Measurements from ENCODE around the gene CKM. TPM values are rescaled to one million over a fixed set of nuclear protein-coding genes. Genes with fewer than 3 reads are reported as not detected.

Gene CKM
- total and polyA plus RNA-seq, 8 donors, result 4.1 to 58.5 (median 10.9) TPM; not detected in 2

DNA sequence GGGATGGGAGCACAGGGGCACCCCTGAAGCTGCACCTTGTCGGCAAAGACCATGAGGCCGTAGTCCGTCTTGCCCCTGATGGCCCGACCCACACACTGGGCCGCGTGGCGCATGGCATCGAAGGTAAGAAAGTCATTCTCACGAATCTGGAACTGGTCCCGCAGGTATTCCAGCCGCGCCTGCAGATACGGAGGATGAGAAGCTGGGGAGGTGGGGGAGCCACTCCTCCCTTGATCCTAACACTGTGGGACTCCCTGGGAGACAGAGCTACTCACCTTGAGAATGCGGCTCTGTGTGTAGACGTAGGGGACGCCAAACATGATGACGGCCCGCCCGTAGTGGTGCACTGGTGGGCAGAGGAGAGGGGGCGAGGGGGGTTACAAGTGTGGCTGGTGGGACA lies 29.8 kb upstream of the CKM start:
- intact Hi-C loops (cut with DNase I; ENCODE audit: low total_unique reads), result no loop called here
- no peak overlapping the region for H3K4me3 ChIP-seq
- peaks cover 20 to 75% (median 67%) of the 10 kb centered on the region in 4 donors for H3K36me3 ChIP-seq
- TF ChIP-seq EP300 (IDR thresholded peaks at IDR 0.05) (no peak), POLR2A (IDR thresholded peaks at IDR 0.05) (no peak), POLR2AphosphoS5 (IDR thresholded peaks at IDR 0.05) (no peak)
- TF ChIP-seq, protein P1, sequence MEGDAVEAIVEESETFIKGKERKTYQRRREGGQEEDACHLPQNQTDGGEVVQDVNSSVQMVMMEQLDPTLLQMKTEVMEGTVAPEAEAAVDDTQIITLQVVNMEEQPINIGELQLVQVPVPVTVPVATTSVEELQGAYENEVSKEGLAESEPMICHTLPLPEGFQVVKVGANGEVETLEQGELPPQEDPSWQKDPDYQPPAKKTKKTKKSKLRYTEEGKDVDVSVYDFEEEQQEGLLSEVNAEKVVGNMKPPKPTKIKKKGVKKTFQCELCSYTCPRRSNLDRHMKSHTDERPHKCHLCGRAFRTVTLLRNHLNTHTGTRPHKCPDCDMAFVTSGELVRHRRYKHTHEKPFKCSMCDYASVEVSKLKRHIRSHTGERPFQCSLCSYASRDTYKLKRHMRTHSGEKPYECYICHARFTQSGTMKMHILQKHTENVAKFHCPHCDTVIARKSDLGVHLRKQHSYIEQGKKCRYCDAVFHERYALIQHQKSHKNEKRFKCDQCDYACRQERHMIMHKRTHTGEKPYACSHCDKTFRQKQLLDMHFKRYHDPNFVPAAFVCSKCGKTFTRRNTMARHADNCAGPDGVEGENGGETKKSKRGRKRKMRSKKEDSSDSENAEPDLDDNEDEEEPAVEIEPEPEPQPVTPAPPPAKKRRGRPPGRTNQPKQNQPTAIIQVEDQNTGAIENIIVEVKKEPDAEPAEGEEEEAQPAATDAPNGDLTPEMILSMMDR (IDR thresholded peaks at IDR 0.05), result no peak
- 82 to 95% (median 88%) methylated on average over 17 to 20 of the region's 20 CpGs for WGBS, 5 donors
- DNase-seq, result no peak
- H3K27ac ChIP-seq, result no peak overlapping the region
- H3K9me3 ChIP-seq, result no peaks in the 10 kb centered on the region
- peaks cover 0 to 11% (median 5%) of the 10 kb centered on the region in 3 donors for H3K27me3 ChIP-seq
- no peaks in the 10 kb centered on the region for H3K4me1 ChIP-seq

DNA sequence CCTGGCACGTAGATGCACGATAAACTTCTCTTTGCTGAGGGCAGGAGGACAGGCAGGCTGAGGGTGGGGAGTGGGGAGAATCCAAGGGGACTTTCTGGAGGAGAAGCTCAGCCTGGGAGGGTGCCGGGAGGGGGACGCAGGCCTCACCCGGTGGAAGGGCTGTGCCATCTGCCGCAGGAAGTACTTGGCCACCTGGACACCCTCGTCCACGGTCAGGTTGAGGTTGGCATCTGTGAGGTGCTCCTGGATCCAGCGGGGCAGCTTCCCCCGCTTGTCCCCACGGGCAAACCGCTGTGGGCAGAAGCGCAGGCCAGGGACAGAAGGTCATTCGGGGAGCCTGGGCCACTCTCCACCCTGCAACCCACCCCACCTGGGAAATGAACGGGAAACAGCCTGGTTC lies 29.4 kb upstream of the CKM start:
- intact Hi-C loops (cut with DNase I; ENCODE audit: low total_unique reads), result no loop called here

DNA sequence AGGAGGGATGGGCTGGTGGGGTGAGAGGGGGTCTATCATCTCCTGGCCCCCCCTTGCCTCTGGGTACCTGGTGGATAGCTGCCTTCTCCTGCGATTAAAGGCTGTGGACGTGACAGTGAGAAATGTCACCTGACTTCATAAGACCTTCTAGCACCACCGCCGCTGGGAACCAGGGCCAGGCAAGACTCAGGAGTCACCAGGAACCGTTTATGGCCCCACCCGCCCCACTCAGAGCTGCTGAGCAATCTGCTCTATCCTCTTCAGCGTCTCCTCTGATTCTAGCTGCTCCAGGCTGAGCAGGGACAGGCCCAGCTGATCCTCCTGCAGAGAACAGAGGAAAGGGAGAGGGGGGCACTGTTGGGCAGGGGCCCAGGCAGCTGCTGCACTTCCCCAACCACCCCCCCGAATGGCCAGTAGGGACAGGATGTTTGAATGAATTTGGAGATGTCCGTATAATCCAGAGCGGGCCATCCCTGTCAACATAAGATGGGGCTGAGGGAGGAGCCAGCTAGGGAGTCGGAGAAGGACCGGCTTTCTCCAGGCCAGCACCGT lies 28.8 kb upstream of the CKM start:
- Histone ChIP-seq H3K4me1 (peaks cover 0 to 2% (median 1%) of the 10 kb centered on the region in 4 donors), H3K4me3 (no peak overlapping the region), H3K36me3 (peaks cover 20 to 66% (median 57%) of the 10 kb centered on the region in 4 donors), H3K27ac (no peak overlapping the region), H3K9me3 (no peaks in the 10 kb centered on the region), H3K27me3 (peaks cover 0 to 20% (median 13%) of the 10 kb centered on the region in 3 donors)
- WGBS, 5 donors, result 76 to 83% (median 80%) methylated on average over 6 to 13 of the region's 13 CpGs
- DNase-seq, result no peak
- intact Hi-C loops (cut with DNase I; ENCODE audit: low total_unique reads), result no loop called here
- TF ChIP-seq POLR2AphosphoS5 (IDR thresholded peaks at IDR 0.05) (no peak), POLR2A (IDR thresholded peaks at IDR 0.05) (no peak), EP300 (IDR thresholded peaks at IDR 0.05) (no peak)
- TF ChIP-seq, protein P1 (IDR thresholded peaks at IDR 0.05), result no peak

More for the DNA sequence above, 29.4 kb upstream of the CKM start:
- H3K4me3 ChIP-seq, result no peak overlapping the region
- TF ChIP-seq, protein P1 (IDR thresholded peaks at IDR 0.05), result no peak
- no peak for TF ChIP-seq EP300 (IDR thresholded peaks at IDR 0.05)
- TF ChIP-seq POLR2AphosphoS5 (IDR thresholded peaks at IDR 0.05), result no peak
- TF ChIP-seq POLR2A (IDR thresholded peaks at IDR 0.05), result no peak
- peaks cover 0 to 15% (median 7%) of the 10 kb centered on the region in 3 donors for H3K27me3 ChIP-seq
- H3K36me3 ChIP-seq, result peaks cover 20 to 72% (median 63%) of the 10 kb centered on the region in 4 donors
- H3K4me1 ChIP-seq, result no peaks in the 10 kb centered on the region
- H3K27ac ChIP-seq, result no peak overlapping the region
- WGBS, 5 donors, result 83 to 92% (median 90%) methylated on average over 9 to 15 of the region's 15 CpGs
- DNase-seq, result no peak
- H3K9me3 ChIP-seq, result no peaks in the 10 kb centered on the region

DNA sequence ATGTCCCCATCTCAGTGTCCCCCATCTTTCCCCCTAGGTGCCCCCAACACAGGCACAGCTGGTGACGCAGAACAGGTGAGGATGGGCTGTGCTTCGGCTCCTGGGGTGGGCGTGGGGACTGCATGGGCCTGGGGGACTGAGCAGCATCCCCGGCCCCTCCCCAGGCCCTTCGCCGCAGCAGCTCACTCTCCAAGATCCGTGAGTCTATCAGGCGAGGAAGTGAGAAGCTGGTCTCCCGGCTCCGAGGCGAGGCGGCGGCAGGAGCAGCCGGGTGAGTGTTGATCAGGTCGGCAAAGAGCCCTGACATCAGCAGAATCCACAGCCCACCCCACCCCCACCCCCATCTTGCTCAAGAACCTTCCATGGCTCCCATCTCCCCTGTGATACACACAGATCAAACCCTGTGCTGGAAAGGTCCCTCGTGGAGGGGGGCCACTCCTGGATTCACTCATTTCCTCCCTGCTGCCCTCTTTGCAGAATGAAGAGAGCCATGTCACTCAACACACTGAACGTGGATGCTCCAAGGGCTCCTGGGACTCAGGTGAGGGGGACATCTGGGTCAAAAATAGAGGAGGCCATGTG lies 27.9 kb upstream of the CKM start:
- TF ChIP-seq EP300 (IDR thresholded peaks at IDR 0.05) (no peak), POLR2AphosphoS5 (IDR thresholded peaks at IDR 0.05) (no peak), POLR2A (IDR thresholded peaks at IDR 0.05) (no peak)
- TF ChIP-seq, protein P1 (IDR thresholded peaks at IDR 0.05), result no peak
- Histone ChIP-seq H3K27me3 (peaks cover 0 to 30% (median 22%) of the 10 kb centered on the region in 3 donors), H3K4me1 (peaks cover 0 to 6% (median 2%) of the 10 kb centered on the region in 4 donors), H3K27ac (no peak overlapping the region), H3K36me3 (peaks cover 20 to 57% (median 54%) of the 10 kb centered on the region in 4 donors), H3K9me3 (no peaks in the 10 kb centered on the region), H3K4me3 (no peak overlapping the region)
- no peak for DNase-seq
- 77 to 90% (median 86%) methylated on average over 7 to 17 of the region's 17 CpGs for WGBS, 5 donors
- intact Hi-C loops (cut with DNase I; ENCODE audit: low total_unique reads), result no loop called here
